GM12878 (cell line): ENCODE data around the gene MAST4.

Source experiments
- CTCF ChIP-seq, 3 experiments: IDR thresholded peaks in 2 of 3; conservative IDR thresholded peaks in 1 of 3; 2 replicates each; pipeline ENCODE4 v1.5.1; 2011; ENCODE audit warnings: low read depth in 3 of 3, low read length in 3 of 3, mild to moderate bottlenecking in 3 of 3, control low read depth in 2 of 3, moderate library complexity in 2 of 3, inconsistent platforms in 1 of 3, mixed read lengths in 1 of 3; ENCODE audit not compliant: control insufficient read depth in 2 of 3, insufficient read depth in 1 of 3; ENCODE audit errors: extremely low read depth in 1 of 3
- KDM1A ChIP-seq: fragments of 200-600 bp; sonication (generic); IDR thresholded peaks from 2 replicates; pipeline ENCODE4 v1.6.1; 2016; ENCODE audit warnings: borderline replicate concordance
- NR2C1 ChIP-seq: fragments of 450-650 bp; IDR thresholded peaks from 2 replicates; pipeline ENCODE4 v1.6.1; 2017; ENCODE audit warnings: antibody characterized with exemption, mild to moderate bottlenecking, moderate library complexity
- POLR2A ChIP-seq: IDR thresholded peaks from 2 replicates; pipeline ENCODE4 v1.6.1; 2011; ENCODE audit warnings: low read depth, mild to moderate bottlenecking, low read length
- POLR2AphosphoS5 ChIP-seq: IDR thresholded peaks from 2 replicates; pipeline ENCODE4 v1.6.1; 2011; ENCODE audit warnings: mild to moderate bottlenecking, low read length, inconsistent platforms
- REST ChIP-seq: IDR thresholded peaks from 2 replicates; pipeline ENCODE4 v1.6.1; 2012; ENCODE audit warnings: mild to moderate bottlenecking, low read depth, low read length
- SREBF2 ChIP-seq: IDR thresholded peaks from 2 replicates; pipeline ENCODE4 v1.6.1; 2012; ENCODE audit warnings: mild to moderate bottlenecking, low read length
- ZNF274 ChIP-seq: IDR thresholded peaks from one replicate; pipeline ENCODE4 v1.8.0; 2011; ENCODE audit not compliant: insufficient read length, insufficient read depth

- TF ChIP-seq NR2C1 (no peak), KDM1A (no peak), CTCF (IDR thresholded peaks at IDR 0.05 in 2 of 3, conservative IDR thresholded peaks at IDR 0.05 in 1 of 3; ENCODE audit: control insufficient read depth in 2 of 3, extremely low read depth in 1 of 3, insufficient read depth in 1 of 3, low read depth in 3 of 3, low read length in 3 of 3) (no peak), SREBF2 (no peak), POLR2AphosphoS5 (no peak), ZNF274 (no peak), POLR2A (no peak), REST (no peak)
Observed at GRCh38 chr5:67153292-67153691, 557.1 kb downstream of the MAST4 start.
